GM19397 (cell line): ENCODE measurements around the gene RNASE12.

ENCODE experiments used
- ATAC-seq: cut with Tn5 transposase; IDR thresholded peaks from one replicate; pipeline ENCODE4 v1.9.1; 2021; ENCODE audit warnings: mild to moderate bottlenecking, moderate library complexity; ENCODE audit not compliant: unreplicated experiment

Gene RNASE12

GRCh38 chr14:20548414-20549158, 42.6 kb downstream of the RNASE12 start:
- no peak for ATAC-seq

- ATAC-seq = no peak
Measured at GRCh38 chr14:20546877-20547276, 44.3 kb downstream of the RNASE12 start.
